Vagina (tissue), 2 donors: ENCODE data around the gene TEX2.
A peak's percentile ranks its signal among the peaks of the same experiment; 100 is the strongest.

Experiments used
- CTCF ChIP-seq, 3 experiments: fragments of 450-650 bp in 2 of 3; fragments of 200-600 bp in 1 of 3; sonication (generic) in 1 of 3; IDR thresholded peaks; one replicate each; pipeline ENCODE4 v1.5.1; 2017 to 2019; ENCODE audit warnings: antibody characterized with exemption in 3 of 3, mild to moderate bottlenecking in 2 of 3, moderate library complexity in 2 of 3
- POLR2A ChIP-seq, 2 donors: fragments of 450-650 bp; IDR thresholded peaks; one replicate each; pipeline ENCODE4 v1.6.1; 2017; ENCODE audit warnings: antibody characterized with exemption in 2 of 2, mild to moderate bottlenecking in 2 of 2, moderate library complexity in 2 of 2
- POLR2AphosphoS5 ChIP-seq, 2 donors: sonication (generic); formaldehyde crosslinking; IDR thresholded peaks; one replicate each; pipeline ENCODE4 v1.9.0; 2017; ENCODE audit warnings: antibody characterized with exemption in 2 of 2, mild to moderate bottlenecking in 2 of 2, low read depth in 1 of 2; ENCODE audit not compliant: insufficient read depth in 1 of 2

- TF ChIP-seq CTCF (IDR thresholded peaks at IDR 0.05), result no peak
- no peak for TF ChIP-seq POLR2A (IDR thresholded peaks at IDR 0.05)
- TF ChIP-seq POLR2AphosphoS5 (IDR thresholded peaks at IDR 0.05; ENCODE audit: insufficient read depth in 1 of 2, low read depth in 1 of 2), result peak in 1 of 2 donors; percentile 61
Observed at GRCh38 chr17:64158831-64159590, 104.0 kb downstream of the TEX2 start.
